Epithelial cell of prostate (primary cell): ENCODE results near the gene RAB11B.
"Not testable (repeated sequence)": the region's sequence is repeated elsewhere in the genome, so short reads cannot be mapped to it uniquely, and the experiment has no call there.

Experiments
- DNase-seq: peaks from one replicate; pipeline ENCODE4 v3.0.0-alpha.2; 2011; ENCODE audit warnings: low read depth, low spot score
- H3K27ac ChIP-seq: fragments of 450-650 bp; 2 replicates; pipeline ENCODE4 v1.5.1; 2017; ENCODE audit warnings: mild to moderate bottlenecking

Gene RAB11B

GRCh38 chr19:8421484-8422461 is 31.6 kb downstream of the RAB11B start:
- no peak for DNase-seq
- H3K27ac ChIP-seq: no peak overlapping the region

- H3K27ac ChIP-seq: no peak overlapping the region
- peak; percentile 63 for DNase-seq
Observed at GRCh38 chr19:8423817-8424223, 33.7 kb downstream of the RAB11B start.

GRCh38 chr19:8425331-8425730 is 35.2 kb downstream of the RAB11B start:
- not testable (repeated sequence) for DNase-seq, H3K27ac ChIP-seq

GRCh38 chr19:8426283-8426682 is 36.1 kb downstream of the RAB11B start:
- DNase-seq: no peak
- H3K27ac ChIP-seq: no peak overlapping the region

- DNase-seq: no peak
- no peak overlapping the region for H3K27ac ChIP-seq
Observed at GRCh38 chr19:8429044-8429443, 38.9 kb downstream of the RAB11B start.

GRCh38 chr19:8429826-8430225 is 39.7 kb downstream of the RAB11B start:
- no peak for DNase-seq
- H3K27ac ChIP-seq: no peak overlapping the region

GRCh38 chr19:8430650-8431049 is 40.5 kb downstream of the RAB11B start:
- H3K27ac ChIP-seq: no peak overlapping the region
- no peak for DNase-seq

GRCh38 chr19:8438236-8438635 is 48.1 kb downstream of the RAB11B start:
- no peak overlapping the region for H3K27ac ChIP-seq

GRCh38 chr19:8441725-8442544 is 51.8 kb downstream of the RAB11B start:
- no peak overlapping the region for H3K27ac ChIP-seq
- DNase-seq: no peak

More at GRCh38 chr19:8438236-8438635, 48.1 kb downstream of the RAB11B start:
- DNase-seq: no peak

GRCh38 chr19:8444140-8444676 is 54.0 kb downstream of the RAB11B start:
- H3K27ac ChIP-seq: peak overlapping the region; percentile 68
- not testable (repeated sequence) for DNase-seq

GRCh38 chr19:8444677-8445487 is 54.7 kb downstream of the RAB11B start, which contains the start of gene HNRNPM:
Gene HNRNPM (plus strand): TSS chr19:8444975. CDS start chr19:8444999, 24 bp downstream.
- peak; percentile 85 for DNase-seq

GRCh38 chr19:8445488-8446001 is 55.4 kb downstream of the RAB11B start:
- no peak for DNase-seq
- H3K27ac ChIP-seq: peak overlapping the region; percentile 68

More at GRCh38 chr19:8444677-8445487, 54.7 kb downstream of the RAB11B start, which contains the start of gene HNRNPM:
- H3K27ac ChIP-seq: peak within 1 kb of the TSS; percentile 68

GRCh38 chr19:8446061-8446709 is 56.0 kb downstream of the RAB11B start:
- peak overlapping the region; percentile 68 for H3K27ac ChIP-seq
- no peak for DNase-seq

- no peak overlapping the region for H3K27ac ChIP-seq
- DNase-seq: no peak
Observed at GRCh38 chr19:8449830-8450229, 59.7 kb downstream of the RAB11B start.

GRCh38 chr19:8451377-8451776 is 61.2 kb downstream of the RAB11B start:
- H3K27ac ChIP-seq: peak overlapping the region; percentile 28
- no peak for DNase-seq

GRCh38 chr19:8451885-8452284 is 61.7 kb downstream of the RAB11B start:
- DNase-seq: peak; percentile 48
- H3K27ac ChIP-seq: peak overlapping the region; percentile 28

GRCh38 chr19:8452446-8453123 is 62.4 kb downstream of the RAB11B start:
- DNase-seq: no peak
- H3K27ac ChIP-seq: no peak overlapping the region

GRCh38 chr19:8453616-8454015 is 63.5 kb downstream of the RAB11B start:
- H3K27ac ChIP-seq: no peak overlapping the region
- DNase-seq: no peak
